ENCODE data around the gene PARD3B.

- TF ChIP-seq CTCF (conservative IDR thresholded peaks at IDR 0.05; ENCODE audit: low read depth, low read length) = no peak
- TF ChIP-seq EZH2 (IDR thresholded peaks at IDR 0.05; ENCODE audit: borderline replicate concordance, low read depth, low read length, poor library complexity, severe bottlenecking) = no peak
These were observed 468.3 kb downstream of the PARD3B start for GRCh38 chr2:205013586-205013985.

Data from A673 (cell line).